K562 (cell line): ENCODE measurements around the gene SLC35F4. TPM values are rescaled to one million over a fixed set of nuclear protein-coding genes. Genes with fewer than 3 reads are reported as not detected.

Experiments used
- ATAC-seq: fragments of 200-7000 bp; cut with Tn5 transposase; 3 replicates; pipeline ENCODE4 v1.9.1; 2020; ENCODE audit warnings: moderate library complexity
- BruUV-seq: library from RNA; stranded (reverse); fragments of 400-500 nt; replicated peaks from 2 replicates; lab custom pipeline; 2021; lab: Mats Ljungman, UMichigan
- CTCF ChIA-PET: fragments of 300-600 bp; formaldehyde crosslinking; extraction: SDS; loops from one replicate; lab custom pipeline; 2021; ENCODE audit warnings: low intra/inter-chr PET ratio; lab: Yijun Ruan, JAX
- POLR2A ChIA-PET: fragments of 300-600, 350-650 bp; sonication (Branson Sonifier 250); formaldehyde crosslinking; extraction: SDS; loops from one replicate; lab custom pipeline; 2021; ENCODE audit warnings: antibody characterized with exemption, inconsistent platforms; lab: Yijun Ruan, JAX
- DNase-seq, 4 experiments: peaks; one replicate each; pipeline versions ENCODE4 v3.0.0 to v3.0.0-alpha.2; 2011 to 2018; ENCODE audit warnings: low spot score in 3 of 4, mixed read lengths in 3 of 4; ENCODE audit errors: extremely low read depth in 1 of 4
- FAIRE-seq: peaks from 2 replicates; lab custom pipeline; 2011; peaks lifted over from hg19 to GRCh38; lab: Jason Lieb, UNC
- H2AFZ ChIP-seq: 2 replicates; pipeline ENCODE4 v1.6.0; 2011; ENCODE audit warnings: low read depth, low read length, control low read depth, inconsistent platforms
- H3K27ac ChIP-seq: fragments of 200-600 bp; 3 replicates; pipeline ENCODE4 v1.8.0; 2011; ENCODE audit warnings: low read depth, mild to moderate bottlenecking, control low read depth, inconsistent platforms, low read length, moderate library complexity, mixed read lengths; ENCODE audit errors: extremely low read depth
- H3K27me3 ChIP-seq, 2 experiments: fragments of 300-600 bp in 1 of 2; 2 replicates in 1 of 2; 3 replicates in 1 of 2; pipeline versions ENCODE4 v1.6.0 to v1.8.0; 2011; ENCODE audit warnings: inconsistent platforms in 2 of 2, low read length in 2 of 2, mild to moderate bottlenecking in 1 of 2, mixed read lengths in 1 of 2, moderate library complexity in 1 of 2; ENCODE audit not compliant: control insufficient read depth in 2 of 2, insufficient read depth in 2 of 2
- H3K36me3 ChIP-seq: fragments of 300-600 bp; 3 replicates; pipeline ENCODE4 v1.8.0; 2011; ENCODE audit warnings: mild to moderate bottlenecking, low read length, inconsistent platforms; ENCODE audit not compliant: control insufficient read depth, insufficient read depth
- H3K4me1 ChIP-seq, 2 experiments: fragments of 200-600 bp in 1 of 2; replicated peaks in 1 of 2; 2 replicates in 1 of 2; 3 replicates in 1 of 2; pipeline versions ENCODE4 v1.5.1 to v1.8.0; 2011; ENCODE audit warnings: inconsistent platforms in 2 of 2, low read length in 2 of 2, mild to moderate bottlenecking in 1 of 2, mixed read lengths in 1 of 2, moderate library complexity in 1 of 2; ENCODE audit not compliant: control insufficient read depth in 2 of 2, insufficient read depth in 2 of 2
- H3K4me2 ChIP-seq: 2 replicates; pipeline ENCODE4 v1.6.1; 2011; ENCODE audit warnings: low read length, control low read depth, inconsistent platforms, mixed read lengths; ENCODE audit not compliant: insufficient read depth
- H3K4me3 ChIP-seq: fragments of 200-600 bp; sonication (generic), shearing (Covaris generic); 2 replicates; pipeline ENCODE4 v1.5.1; 2016; ENCODE audit warnings: control low read depth, inconsistent platforms
- H3K79me2 ChIP-seq: fragments of 200-600 bp; 3 replicates; pipeline ENCODE4 v1.8.0; 2011; ENCODE audit warnings: low read length, inconsistent platforms; ENCODE audit not compliant: control insufficient read depth, insufficient read depth
- H3K9ac ChIP-seq, 2 experiments: 2 replicates each; pipeline versions ENCODE4 v1.6.0 to v1.6.1; 2011; ENCODE audit warnings: low read depth in 2 of 2, low read length in 2 of 2, control low read depth in 1 of 2, inconsistent platforms in 1 of 2, mild to moderate bottlenecking in 1 of 2, mixed read lengths in 1 of 2; ENCODE audit not compliant: insufficient read depth in 1 of 2
- H3K9me1 ChIP-seq: one replicate; pipeline ENCODE4 v1.6.0; 2011; ENCODE audit warnings: inconsistent platforms, mild to moderate bottlenecking, low read length, moderate library complexity; ENCODE audit not compliant: control insufficient read depth, insufficient read depth
- H3K9me3 ChIP-seq: replicated peaks from 2 replicates; pipeline ENCODE4 v1.5.1; 2011; ENCODE audit warnings: low read depth, low read length, inconsistent platforms; ENCODE audit not compliant: control insufficient read depth, insufficient read depth
- H4K20me1 ChIP-seq: replicated peaks from 2 replicates; pipeline ENCODE4 v1.6.1; 2011; ENCODE audit warnings: low read length, inconsistent platforms, mixed read lengths; ENCODE audit not compliant: control insufficient read depth, insufficient read depth
- BCOR ChIP-seq: fragments of 450-650 bp; IDR thresholded peaks from 2 replicates; pipeline ENCODE4 v1.6.1; 2016
- GABPB1 ChIP-seq: sonication (generic); formaldehyde crosslinking; IDR thresholded peaks from 2 replicates; pipeline ENCODE4 v1.8.0; 2022; ENCODE audit warnings: mild to moderate bottlenecking, missing genetic modification reagents
- ZNF785 ChIP-seq: fragments of 250-450 bp; sonication (Bioruptor Pico); IDR thresholded peaks from 2 replicates; pipeline ENCODE4 v1.4.0; 2020; ENCODE audit warnings: mild to moderate bottlenecking
- WGBS: fragments of 100-300 bp; shearing (Covaris generic); methylation state at CpG from one replicate; pipeline ENCODE4 v1.1.6; 2016; ENCODE audit warnings: low coverage, mixed read lengths; ENCODE audit not compliant: insufficient coverage; ENCODE audit errors: missing lambda C conversion rate; 5-methylcytosine and 5-hydroxymethylcytosine counted together
- in situ Hi-C: fragments of 300-500 bp; cut with MboI; formaldehyde crosslinking; loops from 4 replicates; pipeline ENCODE4 v1.15.0; 2018; ENCODE audit warnings: inconsistent platforms, mixed read lengths
- intact Hi-C: fragments of 100-400 bp; cut with micrococcal nuclease; formaldehyde crosslinking; loops from 2 replicates; pipeline ENCODE4 v1.14.2; 2022
- polyA plus RNA-seq, 8 experiments: library from polyadenylated mRNA; depleted of rRNA in 4 of 8; stranded (reverse) in 5 of 8; unstranded in 3 of 8; fragments of >200 nt; fragmentation: Nextera tagmentation in 2 of 8; fragmentation: Illumina TruSeq in 1 of 8; extraction: Ambion mirVana in 2 of 8; extraction: Trizol in 1 of 8; gene quantifications; 2 replicates each; pipeline versions ENCODE4 v1.2.1 to v1.2.3, GENCODE V29; 2011 to 2014; ENCODE audit warnings: inconsistent platforms in 1 of 8, missing spikeins in 1 of 8
- total RNA-seq, 7 experiments: library from RNA; depleted of rRNA in 6 of 7; stranded (reverse); fragments of >200 nt in 6 of 7; fragmentation: Illumina TruSeq in 2 of 7; extraction: Trizol in 2 of 7; gene quantifications; 2 replicates each; pipeline versions ENCODE4 v1.2.1 to v1.2.3, GENCODE V29; 2011 to 2021; ENCODE audit warnings: low replicate concordance in 1 of 7
- TF ChIP-seq, protein P1 (sequence below): fragments of 450-650 bp; IDR thresholded peaks from 2 replicates; pipeline ENCODE4 v1.6.1; 2016; ENCODE audit warnings: mild to moderate bottlenecking, moderate library complexity
- TF ChIP-seq, protein P2 (sequence below): fragments of 250-450 bp; sonication (Bioruptor Pico); IDR thresholded peaks from 2 replicates; pipeline ENCODE4 v1.5.0; 2020; ENCODE audit warnings: mild to moderate bottlenecking
- TF ChIP-seq, protein P3 (sequence below), 2 experiments: IDR thresholded peaks in 1 of 2; conservative IDR thresholded peaks in 1 of 2; 2 replicates each; pipeline ENCODE4 v1.6.1; 2016; ENCODE audit warnings: low read depth in 2 of 2, mild to moderate bottlenecking in 1 of 2, missing compliant biosample characterization in 1 of 2, missing genetic modification characterization in 1 of 2, moderate library complexity in 1 of 2

Gene SLC35F4
- total and polyA plus RNA-seq, 9 of the 15 experiments (the other 6 are each of a cell fraction or from before 2014, with no cell fraction given): 0.01 TPM; not detected in 8

DNA sequence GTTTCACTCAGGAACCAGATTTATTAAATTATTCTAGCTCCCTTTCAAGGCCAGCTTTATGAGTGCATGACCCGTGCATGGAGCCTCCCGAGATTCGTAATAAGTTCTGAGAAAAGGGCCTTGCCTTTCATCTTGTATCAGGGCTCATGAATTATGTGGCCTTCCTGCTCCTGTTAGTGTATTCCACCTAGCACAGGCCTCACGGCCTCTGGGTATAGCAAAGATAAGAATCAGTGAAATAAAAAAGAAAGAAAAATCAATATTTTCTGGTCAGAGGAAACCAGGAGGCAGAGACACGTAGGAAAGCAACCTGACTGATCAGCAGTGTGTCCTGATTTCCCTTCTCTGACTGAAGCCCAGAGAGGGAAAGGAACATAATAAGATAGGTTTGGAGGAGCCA, 111.4 kb downstream of the SLC35F4 start:
- H3K79me2 ChIP-seq: no peaks in the 10 kb centered on the region
- H3K4me2 ChIP-seq: no peak overlapping the region
- DNase-seq (no peak), FAIRE-seq (no peak), ATAC-seq (no peak)
- H4K20me1 ChIP-seq: no peaks in the 10 kb centered on the region
- H3K9me1 ChIP-seq: no peaks in the 10 kb centered on the region
- no TSS peak for BruUV-seq
- H3K36me3 ChIP-seq: no peaks in the 10 kb centered on the region
- no peak overlapping the region for H3K4me3 ChIP-seq
- WGBS: 0% methylated on average over 5 of the region's 5 CpGs
- in situ Hi-C loops (no loop called here), intact Hi-C loops (no loop called here)
- H3K27ac ChIP-seq: no peak overlapping the region
- CTCF ChIA-PET: no interaction called here
- H3K9ac ChIP-seq: no peak overlapping the region
- POLR2A ChIA-PET: no interaction called here
- H3K27me3 ChIP-seq: no peaks in the 10 kb centered on the region
- no peaks in the 10 kb centered on the region for H3K9me3 ChIP-seq
- H3K4me1 ChIP-seq: no peaks in the 10 kb centered on the region
- no peak overlapping the region for H2AFZ ChIP-seq
- TF ChIP-seq, protein P1, sequence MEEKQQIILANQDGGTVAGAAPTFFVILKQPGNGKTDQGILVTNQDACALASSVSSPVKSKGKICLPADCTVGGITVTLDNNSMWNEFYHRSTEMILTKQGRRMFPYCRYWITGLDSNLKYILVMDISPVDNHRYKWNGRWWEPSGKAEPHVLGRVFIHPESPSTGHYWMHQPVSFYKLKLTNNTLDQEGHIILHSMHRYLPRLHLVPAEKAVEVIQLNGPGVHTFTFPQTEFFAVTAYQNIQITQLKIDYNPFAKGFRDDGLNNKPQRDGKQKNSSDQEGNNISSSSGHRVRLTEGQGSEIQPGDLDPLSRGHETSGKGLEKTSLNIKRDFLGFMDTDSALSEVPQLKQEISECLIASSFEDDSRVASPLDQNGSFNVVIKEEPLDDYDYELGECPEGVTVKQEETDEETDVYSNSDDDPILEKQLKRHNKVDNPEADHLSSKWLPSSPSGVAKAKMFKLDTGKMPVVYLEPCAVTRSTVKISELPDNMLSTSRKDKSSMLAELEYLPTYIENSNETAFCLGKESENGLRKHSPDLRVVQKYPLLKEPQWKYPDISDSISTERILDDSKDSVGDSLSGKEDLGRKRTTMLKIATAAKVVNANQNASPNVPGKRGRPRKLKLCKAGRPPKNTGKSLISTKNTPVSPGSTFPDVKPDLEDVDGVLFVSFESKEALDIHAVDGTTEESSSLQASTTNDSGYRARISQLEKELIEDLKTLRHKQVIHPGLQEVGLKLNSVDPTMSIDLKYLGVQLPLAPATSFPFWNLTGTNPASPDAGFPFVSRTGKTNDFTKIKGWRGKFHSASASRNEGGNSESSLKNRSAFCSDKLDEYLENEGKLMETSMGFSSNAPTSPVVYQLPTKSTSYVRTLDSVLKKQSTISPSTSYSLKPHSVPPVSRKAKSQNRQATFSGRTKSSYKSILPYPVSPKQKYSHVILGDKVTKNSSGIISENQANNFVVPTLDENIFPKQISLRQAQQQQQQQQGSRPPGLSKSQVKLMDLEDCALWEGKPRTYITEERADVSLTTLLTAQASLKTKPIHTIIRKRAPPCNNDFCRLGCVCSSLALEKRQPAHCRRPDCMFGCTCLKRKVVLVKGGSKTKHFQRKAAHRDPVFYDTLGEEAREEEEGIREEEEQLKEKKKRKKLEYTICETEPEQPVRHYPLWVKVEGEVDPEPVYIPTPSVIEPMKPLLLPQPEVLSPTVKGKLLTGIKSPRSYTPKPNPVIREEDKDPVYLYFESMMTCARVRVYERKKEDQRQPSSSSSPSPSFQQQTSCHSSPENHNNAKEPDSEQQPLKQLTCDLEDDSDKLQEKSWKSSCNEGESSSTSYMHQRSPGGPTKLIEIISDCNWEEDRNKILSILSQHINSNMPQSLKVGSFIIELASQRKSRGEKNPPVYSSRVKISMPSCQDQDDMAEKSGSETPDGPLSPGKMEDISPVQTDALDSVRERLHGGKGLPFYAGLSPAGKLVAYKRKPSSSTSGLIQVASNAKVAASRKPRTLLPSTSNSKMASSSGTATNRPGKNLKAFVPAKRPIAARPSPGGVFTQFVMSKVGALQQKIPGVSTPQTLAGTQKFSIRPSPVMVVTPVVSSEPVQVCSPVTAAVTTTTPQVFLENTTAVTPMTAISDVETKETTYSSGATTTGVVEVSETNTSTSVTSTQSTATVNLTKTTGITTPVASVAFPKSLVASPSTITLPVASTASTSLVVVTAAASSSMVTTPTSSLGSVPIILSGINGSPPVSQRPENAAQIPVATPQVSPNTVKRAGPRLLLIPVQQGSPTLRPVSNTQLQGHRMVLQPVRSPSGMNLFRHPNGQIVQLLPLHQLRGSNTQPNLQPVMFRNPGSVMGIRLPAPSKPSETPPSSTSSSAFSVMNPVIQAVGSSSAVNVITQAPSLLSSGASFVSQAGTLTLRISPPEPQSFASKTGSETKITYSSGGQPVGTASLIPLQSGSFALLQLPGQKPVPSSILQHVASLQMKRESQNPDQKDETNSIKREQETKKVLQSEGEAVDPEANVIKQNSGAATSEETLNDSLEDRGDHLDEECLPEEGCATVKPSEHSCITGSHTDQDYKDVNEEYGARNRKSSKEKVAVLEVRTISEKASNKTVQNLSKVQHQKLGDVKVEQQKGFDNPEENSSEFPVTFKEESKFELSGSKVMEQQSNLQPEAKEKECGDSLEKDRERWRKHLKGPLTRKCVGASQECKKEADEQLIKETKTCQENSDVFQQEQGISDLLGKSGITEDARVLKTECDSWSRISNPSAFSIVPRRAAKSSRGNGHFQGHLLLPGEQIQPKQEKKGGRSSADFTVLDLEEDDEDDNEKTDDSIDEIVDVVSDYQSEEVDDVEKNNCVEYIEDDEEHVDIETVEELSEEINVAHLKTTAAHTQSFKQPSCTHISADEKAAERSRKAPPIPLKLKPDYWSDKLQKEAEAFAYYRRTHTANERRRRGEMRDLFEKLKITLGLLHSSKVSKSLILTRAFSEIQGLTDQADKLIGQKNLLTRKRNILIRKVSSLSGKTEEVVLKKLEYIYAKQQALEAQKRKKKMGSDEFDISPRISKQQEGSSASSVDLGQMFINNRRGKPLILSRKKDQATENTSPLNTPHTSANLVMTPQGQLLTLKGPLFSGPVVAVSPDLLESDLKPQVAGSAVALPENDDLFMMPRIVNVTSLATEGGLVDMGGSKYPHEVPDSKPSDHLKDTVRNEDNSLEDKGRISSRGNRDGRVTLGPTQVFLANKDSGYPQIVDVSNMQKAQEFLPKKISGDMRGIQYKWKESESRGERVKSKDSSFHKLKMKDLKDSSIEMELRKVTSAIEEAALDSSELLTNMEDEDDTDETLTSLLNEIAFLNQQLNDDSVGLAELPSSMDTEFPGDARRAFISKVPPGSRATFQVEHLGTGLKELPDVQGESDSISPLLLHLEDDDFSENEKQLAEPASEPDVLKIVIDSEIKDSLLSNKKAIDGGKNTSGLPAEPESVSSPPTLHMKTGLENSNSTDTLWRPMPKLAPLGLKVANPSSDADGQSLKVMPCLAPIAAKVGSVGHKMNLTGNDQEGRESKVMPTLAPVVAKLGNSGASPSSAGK: no peak
- no peak for TF ChIP-seq ZNF785
- TF ChIP-seq, protein P2, sequence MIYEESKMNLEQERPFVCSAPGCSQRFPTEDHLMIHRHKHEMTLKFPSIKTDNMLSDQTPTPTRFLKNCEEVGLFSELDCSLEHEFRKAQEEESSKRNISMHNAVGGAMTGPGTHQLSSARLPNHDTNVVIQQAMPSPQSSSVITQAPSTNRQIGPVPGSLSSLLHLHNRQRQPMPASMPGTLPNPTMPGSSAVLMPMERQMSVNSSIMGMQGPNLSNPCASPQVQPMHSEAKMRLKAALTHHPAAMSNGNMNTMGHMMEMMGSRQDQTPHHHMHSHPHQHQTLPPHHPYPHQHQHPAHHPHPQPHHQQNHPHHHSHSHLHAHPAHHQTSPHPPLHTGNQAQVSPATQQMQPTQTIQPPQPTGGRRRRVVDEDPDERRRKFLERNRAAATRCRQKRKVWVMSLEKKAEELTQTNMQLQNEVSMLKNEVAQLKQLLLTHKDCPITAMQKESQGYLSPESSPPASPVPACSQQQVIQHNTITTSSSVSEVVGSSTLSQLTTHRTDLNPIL (CRISPR knock-in tag): no peak
- TF ChIP-seq BCOR: no peak
- TF ChIP-seq, protein P3, sequence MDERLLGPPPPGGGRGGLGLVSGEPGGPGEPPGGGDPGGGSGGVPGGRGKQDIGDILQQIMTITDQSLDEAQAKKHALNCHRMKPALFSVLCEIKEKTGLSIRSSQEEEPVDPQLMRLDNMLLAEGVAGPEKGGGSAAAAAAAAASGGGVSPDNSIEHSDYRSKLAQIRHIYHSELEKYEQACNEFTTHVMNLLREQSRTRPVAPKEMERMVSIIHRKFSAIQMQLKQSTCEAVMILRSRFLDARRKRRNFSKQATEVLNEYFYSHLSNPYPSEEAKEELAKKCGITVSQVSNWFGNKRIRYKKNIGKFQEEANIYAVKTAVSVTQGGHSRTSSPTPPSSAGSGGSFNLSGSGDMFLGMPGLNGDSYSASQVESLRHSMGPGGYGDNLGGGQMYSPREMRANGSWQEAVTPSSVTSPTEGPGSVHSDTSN (CRISPR knock-in tag; IDR thresholded peaks at IDR 0.05; ENCODE audit: low read depth): no peak
- TF ChIP-seq, protein P3 (tag; conservative IDR thresholded peaks at IDR 0.05; ENCODE audit: low read depth): no peak
- TF ChIP-seq GABPB1 (CRISPR knock-in tag): no peak
